Testis (tissue), 5 donors: Measurements from ENCODE around the gene GLUD2. TPM values are rescaled to one million over a fixed set of nuclear protein-coding genes. Genes with fewer than 3 reads are reported as not detected.
"Not testable (repeated sequence)": the region's sequence is repeated elsewhere in the genome, so short reads cannot be mapped to it uniquely, and the experiment has no call there.

Source experiments
- DNase-seq: peaks from one replicate; pipeline ENCODE4 v3.0.0-alpha.2; 2019
- H3K27ac ChIP-seq, 2 donors: fragments of 200-600 bp; sonication (generic); one replicate each; pipeline ENCODE4 v1.5.1; 2019
- H3K27me3 ChIP-seq: fragments of 200-600 bp; sonication (generic); one replicate; pipeline ENCODE4 v1.5.1; 2019
- H3K36me3 ChIP-seq: fragments of 200-600 bp; sonication (generic); one replicate; pipeline ENCODE4 v1.5.1; 2017; ENCODE audit warnings: low read depth; ENCODE audit errors: missing control alignments
- H3K4me1 ChIP-seq: fragments of 200-600 bp; sonication (generic); one replicate; pipeline ENCODE4 v1.5.1; 2019
- H3K4me3 ChIP-seq, 2 donors: fragments of 200-600 bp; sonication (generic); one replicate each; pipeline ENCODE4 v1.5.1; 2017 to 2019
- H3K9me3 ChIP-seq: fragments of 200-600 bp; sonication (generic); one replicate; pipeline ENCODE4 v1.5.1; 2017
- POLR2A ChIP-seq: fragments of 450-650 bp; IDR thresholded peaks from one replicate; pipeline ENCODE4 v1.6.1; 2017; ENCODE audit warnings: antibody characterized with exemption, mild to moderate bottlenecking, moderate library complexity
- WGBS, 2 donors: methylation state at CpG; one replicate each; pipeline ENCODE4 v1.1.5; 2018; 5-methylcytosine and 5-hydroxymethylcytosine counted together
- intact Hi-C: fragments of 100-400 bp; cut with DNase I; formaldehyde crosslinking; loops from one replicate; pipeline ENCODE4 v1.15.1; 2023; ENCODE audit warnings: low total_unique reads
- long read RNA-seq, 2 donors: transcript quantifications; one replicate each; lab custom pipeline, GENCODE V29; 2026
- polyA plus RNA-seq: library from polyadenylated mRNA; stranded (reverse); fragments of 350-450 nt; fragmentation: Illumina TruSeq; extraction: RNeasy Lipid Tissue Mini Kit (QIAGEN cat#74804); gene quantifications from one replicate; pipeline ENCODE4 v1.2.3, GENCODE V29; 2014; ENCODE audit warnings: low read depth, low replicate concordance; ENCODE audit not compliant: insufficient read depth
- total RNA-seq, 2 donors: library from RNA; depleted of rRNA; stranded (reverse); fragments of >200 nt; gene quantifications; one replicate each; pipeline ENCODE4 v1.2.3, GENCODE V29; 2016
- TF ChIP-seq, protein P1 (sequence below), 3 experiments: fragments of 450-650 bp in 2 of 3; fragments of 200-600 bp in 1 of 3; sonication (generic) in 1 of 3; IDR thresholded peaks; one replicate each; pipeline ENCODE4 v1.5.1; 2016 to 2019; ENCODE audit warnings: antibody characterized with exemption in 3 of 3, mild to moderate bottlenecking in 2 of 3, moderate library complexity in 1 of 3

Gene GLUD2
- total RNA-seq (100 to 1,000 TPM; 135 to 176 TPM), polyA plus RNA-seq (68.5 TPM)
- long read RNA-seq, donor 1, transcript GLUD2-201 (1 exons, 2,493 nt) = major isoform, 16 of 16 reads
- long read RNA-seq, donor 1, partial matches to known transcripts = 0 of 16 reads
- long read RNA-seq, donor 1, other reads (novel, unspliced or antisense) = 0 of 16 reads
- long read RNA-seq, donor 2, transcript GLUD2-201 (1 exons, 2,493 nt) = major isoform, 14 of 14 reads
- long read RNA-seq, donor 2, partial matches to known transcripts = 0 of 14 reads
- long read RNA-seq, donor 2, other reads (novel, unspliced or antisense) = 0 of 14 reads

DNA sequence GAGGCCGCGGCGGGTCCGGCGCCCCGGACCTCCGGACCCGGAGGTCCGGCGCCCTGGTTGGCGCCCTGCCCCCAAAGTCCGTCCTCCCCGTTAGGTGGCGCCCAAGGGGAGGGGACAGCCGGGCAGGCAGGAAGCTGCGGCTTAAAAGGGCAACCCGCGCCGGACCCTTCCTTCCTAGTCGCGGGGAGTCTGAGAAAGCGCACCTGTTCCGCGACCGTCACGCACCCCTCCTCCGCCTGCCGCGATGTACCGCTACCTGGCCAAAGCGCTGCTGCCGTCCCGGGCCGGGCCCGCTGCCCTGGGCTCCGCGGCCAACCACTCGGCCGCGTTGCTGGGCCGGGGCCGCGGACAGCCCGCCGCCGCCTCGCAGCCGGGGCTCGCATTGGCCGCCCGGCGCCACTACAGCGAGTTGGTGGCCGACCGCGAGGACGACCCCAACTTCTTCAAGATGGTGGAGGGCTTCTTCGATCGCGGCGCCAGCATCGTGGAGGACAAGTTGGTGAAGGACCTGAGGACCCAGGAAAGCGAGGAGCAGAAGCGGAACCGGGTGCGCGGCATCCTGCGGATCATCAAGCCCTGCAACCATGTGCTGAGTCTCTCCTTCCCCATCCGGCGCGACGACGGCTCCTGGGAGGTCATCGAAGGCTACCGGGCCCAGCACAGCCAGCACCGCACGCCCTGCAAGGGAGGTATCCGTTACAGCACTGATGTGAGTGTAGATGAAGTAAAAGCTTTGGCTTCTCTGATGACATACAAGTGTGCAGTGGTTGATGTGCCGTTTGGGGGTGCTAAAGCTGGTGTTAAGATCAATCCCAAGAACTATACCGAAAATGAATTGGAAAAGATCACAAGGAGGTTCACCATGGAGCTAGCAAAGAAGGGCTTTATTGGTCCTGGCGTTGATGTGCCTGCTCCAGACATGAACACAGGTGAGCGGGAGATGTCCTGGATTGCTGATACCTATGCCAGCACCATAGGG, at the start of gene GLUD2:
Gene GLUD2 (plus strand): TSS at position 170 of the 979 bp plus-strand sequence. CDS start 75 bp downstream, at position 245.
- H3K36me3 ChIP-seq, H3K4me1 ChIP-seq, H3K27me3 ChIP-seq, intact Hi-C loops, H3K9me3 ChIP-seq, H3K27ac ChIP-seq: not testable (repeated sequence)
- peak within 1 kb of the TSS; percentile 41 to 52 for H3K4me3 ChIP-seq
- DNase-seq = peak; percentile 74
- 11 to 18% methylated on average over 17 to 48 of the region's 82 CpGs for whole genome bisulfite sequencing, 2 donors
- TF ChIP-seq, protein P1, sequence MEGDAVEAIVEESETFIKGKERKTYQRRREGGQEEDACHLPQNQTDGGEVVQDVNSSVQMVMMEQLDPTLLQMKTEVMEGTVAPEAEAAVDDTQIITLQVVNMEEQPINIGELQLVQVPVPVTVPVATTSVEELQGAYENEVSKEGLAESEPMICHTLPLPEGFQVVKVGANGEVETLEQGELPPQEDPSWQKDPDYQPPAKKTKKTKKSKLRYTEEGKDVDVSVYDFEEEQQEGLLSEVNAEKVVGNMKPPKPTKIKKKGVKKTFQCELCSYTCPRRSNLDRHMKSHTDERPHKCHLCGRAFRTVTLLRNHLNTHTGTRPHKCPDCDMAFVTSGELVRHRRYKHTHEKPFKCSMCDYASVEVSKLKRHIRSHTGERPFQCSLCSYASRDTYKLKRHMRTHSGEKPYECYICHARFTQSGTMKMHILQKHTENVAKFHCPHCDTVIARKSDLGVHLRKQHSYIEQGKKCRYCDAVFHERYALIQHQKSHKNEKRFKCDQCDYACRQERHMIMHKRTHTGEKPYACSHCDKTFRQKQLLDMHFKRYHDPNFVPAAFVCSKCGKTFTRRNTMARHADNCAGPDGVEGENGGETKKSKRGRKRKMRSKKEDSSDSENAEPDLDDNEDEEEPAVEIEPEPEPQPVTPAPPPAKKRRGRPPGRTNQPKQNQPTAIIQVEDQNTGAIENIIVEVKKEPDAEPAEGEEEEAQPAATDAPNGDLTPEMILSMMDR (IDR thresholded peaks at IDR 0.05) = peak in 1 of 3 experiments; percentile 23

DNA sequence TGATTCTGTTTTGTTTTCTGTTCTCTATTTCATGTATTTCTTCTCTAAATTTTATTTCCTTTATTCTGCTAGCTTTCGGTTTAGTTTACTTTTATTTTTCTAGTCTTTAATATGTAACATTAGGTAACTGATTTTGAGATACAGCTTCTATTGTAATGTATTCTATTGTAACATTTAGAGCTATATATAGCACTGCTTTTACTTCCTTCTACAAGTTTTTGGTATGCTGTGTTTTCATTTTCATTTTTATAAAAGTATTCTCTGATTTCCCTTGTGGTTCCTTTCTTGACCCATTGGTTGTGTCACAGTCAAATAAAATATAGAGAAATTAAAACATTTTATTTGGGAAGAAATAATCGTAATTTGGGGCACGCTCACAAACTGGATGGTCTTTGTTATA, 48.0 kb upstream of the GLUD2 start:
- Histone ChIP-seq H3K4me3 (no peak overlapping the region), H3K4me1 (no peaks in the 10 kb centered on the region), H3K27ac (no peak overlapping the region), H3K27me3 (no peaks in the 10 kb centered on the region), H3K9me3 (no peaks in the 10 kb centered on the region), H3K36me3 (no peaks in the 10 kb centered on the region)
- DNase-seq = no peak
- 75 to 79% methylated on average over 3 of the region's 3 CpGs for WGBS, 2 donors
- TF ChIP-seq, protein P1 (IDR thresholded peaks at IDR 0.05) = no peak
- no peak for TF ChIP-seq POLR2A
- intact Hi-C loops = no loop called here

DNA sequence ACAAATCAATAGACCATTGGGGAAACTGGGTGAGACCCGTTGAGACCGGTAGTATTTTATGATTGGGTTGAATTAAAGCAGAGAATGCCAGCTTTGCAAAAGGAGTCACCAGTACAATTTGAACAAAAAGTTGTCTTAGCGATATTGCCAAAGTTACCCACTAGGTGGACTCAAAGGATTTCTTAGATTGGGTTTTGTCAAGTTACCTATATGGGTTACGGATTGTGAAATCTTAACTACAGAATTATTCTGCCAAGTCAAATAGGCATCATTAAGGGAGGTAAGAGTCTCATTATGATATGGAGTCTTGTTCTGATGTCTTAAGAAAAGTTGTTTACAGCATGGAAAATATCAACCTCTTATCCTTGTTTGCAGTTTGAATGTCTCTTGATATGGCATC, 46.8 kb upstream of the GLUD2 start:
- H3K27me3 ChIP-seq = no peaks in the 10 kb centered on the region
- H3K36me3 ChIP-seq = no peaks in the 10 kb centered on the region
- no peak overlapping the region for H3K27ac ChIP-seq
- DNase-seq = no peak
- H3K4me3 ChIP-seq = no peak overlapping the region
- intact Hi-C loops = no loop called here
- H3K4me1 ChIP-seq = no peaks in the 10 kb centered on the region
- no peaks in the 10 kb centered on the region for H3K9me3 ChIP-seq
- 83 to 85% methylated on average over 4 of the region's 4 CpGs for WGBS, 2 donors
- no peak for TF ChIP-seq POLR2A
- TF ChIP-seq, protein P1 (IDR thresholded peaks at IDR 0.05) = no peak

DNA sequence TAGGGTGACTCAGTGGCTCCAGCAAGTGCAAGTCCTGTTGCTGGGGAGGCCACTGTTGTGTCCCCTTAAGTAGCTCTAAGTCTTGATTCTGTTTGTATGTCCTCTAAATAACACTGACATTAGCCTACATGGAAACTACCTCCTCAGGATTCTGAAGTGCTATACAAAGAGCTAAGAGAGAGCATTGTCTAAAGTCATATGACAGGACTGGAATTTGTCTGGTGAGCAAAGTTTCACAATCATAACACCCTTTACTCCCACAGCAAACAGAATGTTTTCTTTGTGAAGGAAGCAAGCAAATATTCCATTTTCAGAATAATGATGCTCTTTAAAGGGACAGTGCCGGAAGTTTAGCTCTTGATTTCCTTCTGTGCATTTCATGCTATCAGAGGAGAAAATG, 38.5 kb upstream of the GLUD2 start:
- no peak overlapping the region for H3K4me3 ChIP-seq
- H3K9me3 ChIP-seq = no peaks in the 10 kb centered on the region
- TF ChIP-seq POLR2A = no peak
- TF ChIP-seq, protein P1 (IDR thresholded peaks at IDR 0.05) = no peak
- H3K4me1 ChIP-seq = no peaks in the 10 kb centered on the region
- DNase-seq = no peak
- intact Hi-C loops = no loop called here
- WGBS, 2 donors = 50 to 72% methylated on average over 1 of the region's 1 CpG
- no peaks in the 10 kb centered on the region for H3K27me3 ChIP-seq
- no peaks in the 10 kb centered on the region for H3K36me3 ChIP-seq
- H3K27ac ChIP-seq = peak overlapping the region in 1 of 2 donors; percentile 44
